ENCODE data around the gene TBC1D22B.

GRCh38 chr6:37241775-37242428 lies 15.7 kb upstream of the TBC1D22B start:
- TF ChIP-seq ZNF280D (CRISPR knock-in tag; IDR thresholded peaks at IDR 0.05): no peak
- no peak for TF ChIP-seq DDIT3 (CRISPR knock-in tag; IDR thresholded peaks at IDR 0.05)
- TF ChIP-seq KAT2B (IDR thresholded peaks at IDR 0.05; ENCODE audit: borderline replicate concordance, low read depth, low read length): no peak
- TF ChIP-seq ZNF274 (CRISPR knock-in tag; IDR thresholded peaks at IDR 0.05): no peak
- TF ChIP-seq ZNF10 (CRISPR knock-in tag; IDR thresholded peaks at IDR 0.05; ENCODE audit: borderline replicate concordance, low read depth): no peak
- TF ChIP-seq POLR2AphosphoS5 (IDR thresholded peaks at IDR 0.05; ENCODE audit: low read depth, low read length): no peak
- no peak for TF ChIP-seq NFE2L1 (CRISPR knock-in tag; IDR thresholded peaks at IDR 0.05; ENCODE audit: borderline replicate concordance)
- no peak for TF ChIP-seq FOXC1 (CRISPR knock-in tag; IDR thresholded peaks at IDR 0.05; ENCODE audit: borderline replicate concordance)
- TF ChIP-seq POLR2A (IDR thresholded peaks at IDR 0.05; ENCODE audit: insufficient read depth in 1 of 2, low read depth in 2 of 2, low read length in 2 of 2): no peak
- TF ChIP-seq, protein P1, sequence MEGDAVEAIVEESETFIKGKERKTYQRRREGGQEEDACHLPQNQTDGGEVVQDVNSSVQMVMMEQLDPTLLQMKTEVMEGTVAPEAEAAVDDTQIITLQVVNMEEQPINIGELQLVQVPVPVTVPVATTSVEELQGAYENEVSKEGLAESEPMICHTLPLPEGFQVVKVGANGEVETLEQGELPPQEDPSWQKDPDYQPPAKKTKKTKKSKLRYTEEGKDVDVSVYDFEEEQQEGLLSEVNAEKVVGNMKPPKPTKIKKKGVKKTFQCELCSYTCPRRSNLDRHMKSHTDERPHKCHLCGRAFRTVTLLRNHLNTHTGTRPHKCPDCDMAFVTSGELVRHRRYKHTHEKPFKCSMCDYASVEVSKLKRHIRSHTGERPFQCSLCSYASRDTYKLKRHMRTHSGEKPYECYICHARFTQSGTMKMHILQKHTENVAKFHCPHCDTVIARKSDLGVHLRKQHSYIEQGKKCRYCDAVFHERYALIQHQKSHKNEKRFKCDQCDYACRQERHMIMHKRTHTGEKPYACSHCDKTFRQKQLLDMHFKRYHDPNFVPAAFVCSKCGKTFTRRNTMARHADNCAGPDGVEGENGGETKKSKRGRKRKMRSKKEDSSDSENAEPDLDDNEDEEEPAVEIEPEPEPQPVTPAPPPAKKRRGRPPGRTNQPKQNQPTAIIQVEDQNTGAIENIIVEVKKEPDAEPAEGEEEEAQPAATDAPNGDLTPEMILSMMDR (CRISPR knock-in tag; IDR thresholded peaks at IDR 0.05): no peak
- TF ChIP-seq, protein P2, sequence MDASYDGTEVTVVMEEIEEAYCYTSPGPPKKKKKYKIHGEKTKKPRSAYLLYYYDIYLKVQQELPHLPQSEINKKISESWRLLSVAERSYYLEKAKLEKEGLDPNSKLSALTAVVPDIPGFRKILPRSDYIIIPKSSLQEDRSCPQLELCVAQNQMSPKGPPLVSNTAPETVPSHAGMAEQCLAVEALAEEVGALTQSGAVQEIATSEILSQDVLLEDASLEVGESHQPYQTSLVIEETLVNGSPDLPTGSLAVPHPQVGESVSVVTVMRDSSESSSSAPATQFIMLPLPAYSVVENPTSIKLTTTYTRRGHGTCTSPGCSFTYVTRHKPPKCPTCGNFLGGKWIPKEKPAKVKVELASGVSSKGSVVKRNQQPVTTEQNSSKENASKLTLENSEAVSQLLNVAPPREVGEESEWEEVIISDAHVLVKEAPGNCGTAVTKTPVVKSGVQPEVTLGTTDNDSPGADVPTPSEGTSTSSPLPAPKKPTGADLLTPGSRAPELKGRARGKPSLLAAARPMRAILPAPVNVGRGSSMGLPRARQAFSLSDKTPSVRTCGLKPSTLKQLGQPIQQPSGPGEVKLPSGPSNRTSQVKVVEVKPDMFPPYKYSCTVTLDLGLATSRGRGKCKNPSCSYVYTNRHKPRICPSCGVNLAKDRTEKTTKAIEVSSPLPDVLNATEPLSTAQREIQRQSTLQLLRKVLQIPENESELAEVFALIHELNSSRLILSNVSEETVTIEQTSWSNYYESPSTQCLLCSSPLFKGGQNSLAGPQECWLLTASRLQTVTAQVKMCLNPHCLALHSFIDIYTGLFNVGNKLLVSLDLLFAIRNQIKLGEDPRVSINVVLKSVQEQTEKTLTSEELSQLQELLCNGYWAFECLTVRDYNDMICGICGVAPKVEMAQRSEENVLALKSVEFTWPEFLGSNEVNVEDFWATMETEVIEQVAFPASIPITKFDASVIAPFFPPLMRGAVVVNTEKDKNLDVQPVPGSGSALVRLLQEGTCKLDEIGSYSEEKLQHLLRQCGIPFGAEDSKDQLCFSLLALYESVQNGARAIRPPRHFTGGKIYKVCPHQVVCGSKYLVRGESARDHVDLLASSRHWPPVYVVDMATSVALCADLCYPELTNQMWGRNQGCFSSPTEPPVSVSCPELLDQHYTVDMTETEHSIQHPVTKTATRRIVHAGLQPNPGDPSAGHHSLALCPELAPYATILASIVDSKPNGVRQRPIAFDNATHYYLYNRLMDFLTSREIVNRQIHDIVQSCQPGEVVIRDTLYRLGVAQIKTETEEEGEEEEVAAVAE (CRISPR knock-in tag; IDR thresholded peaks at IDR 0.05; ENCODE audit: borderline replicate concordance): no peak
- no peak for TF ChIP-seq PHB2 (IDR thresholded peaks at IDR 0.05; ENCODE audit: partially characterized antibody)

Measured in HepG2 (cell line).